GM12892 (cell line): ENCODE data around the gene LANCL1.

Experiments used
- POLR2A ChIP-seq: IDR thresholded peaks from 2 replicates; pipeline ENCODE4 v1.6.1; 2011; ENCODE audit warnings: low read depth, low read length, control low read depth
- POLR2AphosphoS5 ChIP-seq: IDR thresholded peaks from 2 replicates; pipeline ENCODE4 v1.6.1; 2011; ENCODE audit warnings: low read depth, low read length, control low read depth

DNA sequence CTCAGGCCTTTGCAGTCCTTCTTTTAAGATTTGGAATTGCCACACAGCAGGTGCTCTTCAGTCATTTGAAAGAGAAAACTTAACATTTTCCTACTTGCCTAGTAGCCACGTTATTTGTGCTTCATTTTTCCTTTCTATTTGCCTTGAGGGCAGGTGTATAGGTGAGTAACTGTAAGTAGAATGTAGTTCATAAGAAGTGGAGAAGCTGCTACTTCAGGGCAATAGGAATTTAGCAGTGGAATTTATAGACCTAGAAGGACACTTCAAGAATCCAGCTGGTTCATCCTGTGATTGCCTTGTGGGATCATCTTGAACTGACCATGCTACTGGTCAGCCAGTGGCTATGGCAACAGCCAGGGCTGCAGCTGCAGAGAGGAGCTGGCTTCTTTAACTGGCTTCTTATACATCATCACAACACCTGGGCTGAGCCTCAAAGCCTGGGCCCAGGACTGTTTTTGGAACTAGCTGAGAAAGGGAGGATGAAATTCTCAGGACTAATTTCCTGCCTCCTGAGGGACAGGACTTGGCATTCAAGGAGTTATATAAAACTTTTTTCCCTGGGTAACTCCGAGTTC lies 5.1 kb upstream of the LANCL1 start:
- TF ChIP-seq POLR2A (no peak), POLR2AphosphoS5 (no peak)
